GM12891 (cell line): ENCODE data around the gene CLDN10.

Source experiments
- PAX5 ChIP-seq: IDR thresholded peaks from 2 replicates; pipeline ENCODE4 v1.6.1; 2011; ENCODE audit warnings: low read length, moderate library complexity, mild to moderate bottlenecking; ENCODE audit not compliant: insufficient read depth, severe bottlenecking
- POLR2A ChIP-seq: IDR thresholded peaks from 2 replicates; pipeline ENCODE4 v1.6.1; 2011; ENCODE audit warnings: low read depth, low read length, control low read depth
- POLR2AphosphoS5 ChIP-seq: IDR thresholded peaks from 2 replicates; pipeline ENCODE4 v1.6.1; 2011; ENCODE audit warnings: low read depth, low read length, control low read depth
- SPI1 ChIP-seq: IDR thresholded peaks from 2 replicates; pipeline ENCODE4 v1.6.1; 2011; ENCODE audit warnings: low read depth, low read length, control low read depth
- TAF1 ChIP-seq: IDR thresholded peaks from 2 replicates; pipeline ENCODE4 v1.6.1; 2011; ENCODE audit warnings: low read depth, low read length, control low read depth

DNA sequence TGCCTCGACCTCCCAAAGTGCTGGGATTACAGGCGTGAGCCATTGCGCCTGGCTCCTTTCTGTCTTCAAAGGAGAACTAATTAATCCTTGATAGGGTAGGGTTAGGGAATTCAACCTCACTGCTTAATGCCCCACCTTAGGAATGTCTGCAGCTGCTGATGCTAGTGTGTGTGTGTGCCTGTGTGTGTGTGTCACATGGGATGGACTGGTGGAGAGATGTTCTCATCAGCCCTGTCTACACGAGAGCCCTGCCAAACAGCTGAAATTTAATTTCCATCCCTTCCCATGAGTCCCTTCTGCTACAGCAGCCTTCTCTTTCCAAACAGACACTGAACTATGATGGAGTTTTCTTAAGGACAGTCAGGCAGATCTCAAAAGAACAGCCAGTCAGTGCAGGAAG, 46.5 kb upstream of the CLDN10 start:
- TF ChIP-seq POLR2A: no peak
- no peak for TF ChIP-seq POLR2AphosphoS5
- no peak for TF ChIP-seq TAF1
- no peak for TF ChIP-seq SPI1
- no peak for TF ChIP-seq PAX5
